ENCODE results near the gene BEAN1. TPM values are rescaled to one million over a fixed set of nuclear protein-coding genes. Genes with fewer than 3 reads are reported as not detected.

Gene BEAN1
- total RNA-seq, 4 donors from 2014 or later = 0.40 TPM; not detected in 3

DNA sequence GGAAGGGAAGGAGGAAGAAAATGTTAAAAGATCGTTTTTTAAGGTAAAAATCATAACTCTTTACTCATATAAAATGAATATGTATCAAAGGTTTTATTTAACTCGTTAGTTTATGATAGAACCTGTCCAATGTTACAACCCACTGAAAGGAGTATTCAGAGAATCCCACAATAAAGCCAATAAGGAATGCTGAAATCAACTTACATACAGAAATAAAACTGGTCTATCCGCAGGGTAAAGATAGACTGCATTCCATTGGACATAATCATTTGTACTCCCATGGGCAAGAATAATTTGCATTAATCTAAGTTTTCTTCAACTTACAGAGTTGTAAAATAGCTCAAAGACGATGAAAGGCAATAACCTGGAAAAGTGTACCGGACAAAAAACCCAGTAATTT, 17.9 kb upstream of the BEAN1 start:
- Histone ChIP-seq H3K4me1 (peaks cover 3 to 22% (median 7%) of the 10 kb centered on the region in 4 donors), H3K9me3 (no peaks in the 10 kb centered on the region), H3K27ac (peak overlapping the region in 1 of 4 donors; percentile 71), H3K27me3 (peaks cover 8% of the 10 kb centered on the region), H3K4me3 (no peak overlapping the region), H3K36me3 (no peaks in the 10 kb centered on the region)
- 78 to 86% methylated on average over 5 of the region's 5 CpGs for WGBS, 2 donors (ENCODE audit: low coverage in 1 of 2)
- DNase-seq = no peak
- intact Hi-C loops (cut with DNase I; ENCODE audit: low total_unique reads) = loop anchor here (5.0 to 10.0 kb wide), 2 partner anchors 78 to 196 kb away; partner anchors contain the start of gene CMTM3
- in situ Hi-C loops (cut with MboI; ENCODE audit: low pct_ligation_motif_present in 1 of 4, low pct_unique_long_range_greater_than_20kb in 1 of 4, low sequenced_read_pairs in 3 of 4) = loop anchor here (5.0 to 25.0 kb wide), 7 partner anchors 68 to 453 kb away; partner anchors contain the start of genes CMTM3 (in 2 of the 4) and CMTM2 (in 1 of the 4)
- TF ChIP-seq EP300 (IDR thresholded peaks at IDR 0.05; ENCODE audit: low read depth) = no peak
- no peak for TF ChIP-seq POLR2AphosphoS5 (IDR thresholded peaks at IDR 0.05)
- TF ChIP-seq POLR2A (IDR thresholded peaks at IDR 0.05) = no peak
- TF ChIP-seq, protein P1, sequence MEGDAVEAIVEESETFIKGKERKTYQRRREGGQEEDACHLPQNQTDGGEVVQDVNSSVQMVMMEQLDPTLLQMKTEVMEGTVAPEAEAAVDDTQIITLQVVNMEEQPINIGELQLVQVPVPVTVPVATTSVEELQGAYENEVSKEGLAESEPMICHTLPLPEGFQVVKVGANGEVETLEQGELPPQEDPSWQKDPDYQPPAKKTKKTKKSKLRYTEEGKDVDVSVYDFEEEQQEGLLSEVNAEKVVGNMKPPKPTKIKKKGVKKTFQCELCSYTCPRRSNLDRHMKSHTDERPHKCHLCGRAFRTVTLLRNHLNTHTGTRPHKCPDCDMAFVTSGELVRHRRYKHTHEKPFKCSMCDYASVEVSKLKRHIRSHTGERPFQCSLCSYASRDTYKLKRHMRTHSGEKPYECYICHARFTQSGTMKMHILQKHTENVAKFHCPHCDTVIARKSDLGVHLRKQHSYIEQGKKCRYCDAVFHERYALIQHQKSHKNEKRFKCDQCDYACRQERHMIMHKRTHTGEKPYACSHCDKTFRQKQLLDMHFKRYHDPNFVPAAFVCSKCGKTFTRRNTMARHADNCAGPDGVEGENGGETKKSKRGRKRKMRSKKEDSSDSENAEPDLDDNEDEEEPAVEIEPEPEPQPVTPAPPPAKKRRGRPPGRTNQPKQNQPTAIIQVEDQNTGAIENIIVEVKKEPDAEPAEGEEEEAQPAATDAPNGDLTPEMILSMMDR (IDR thresholded peaks at IDR 0.05) = no peak

DNA sequence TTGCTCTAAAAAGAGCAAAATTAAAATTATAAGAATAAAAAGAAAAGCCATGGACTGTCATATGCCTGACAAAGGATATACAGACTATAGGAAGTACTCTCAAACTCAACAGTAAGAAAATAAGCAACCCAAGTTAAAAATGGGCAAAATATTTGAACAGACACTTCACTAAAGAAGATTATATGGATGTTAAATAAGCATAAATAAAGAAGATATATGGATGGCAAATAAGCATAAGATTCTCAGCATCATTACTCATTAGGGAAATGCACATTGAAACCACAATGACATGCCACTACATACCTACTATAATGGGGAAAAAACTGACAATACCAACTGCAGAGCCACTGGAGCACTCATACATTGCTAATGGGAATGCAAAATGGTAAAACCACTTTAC, 14.9 kb upstream of the BEAN1 start:
- Histone ChIP-seq H3K4me1 (peaks cover 0 to 15% (median 2%) of the 10 kb centered on the region in 4 donors), H3K27me3 (no peaks in the 10 kb centered on the region), H3K4me3 (no peak overlapping the region), H3K27ac (no peak overlapping the region), H3K9me3 (no peaks in the 10 kb centered on the region), H3K36me3 (no peaks in the 10 kb centered on the region)
- in situ Hi-C loops (cut with MboI; ENCODE audit: low pct_ligation_motif_present in 1 of 4, low pct_unique_long_range_greater_than_20kb in 1 of 4, low sequenced_read_pairs in 3 of 4) (loop anchor here (10.0 to 25.0 kb wide), 4 partner anchors 173 to 450 kb away; partner anchors contain the start of genes CMTM2 (in 1 of the 4) and CMTM3 (in 1 of the 4)), intact Hi-C loops (cut with DNase I; ENCODE audit: low total_unique reads) (no loop called here)
- DNase-seq = no peak
- no peak for TF ChIP-seq EP300 (IDR thresholded peaks at IDR 0.05; ENCODE audit: low read depth)
- TF ChIP-seq, protein P1 (IDR thresholded peaks at IDR 0.05) = no peak
- TF ChIP-seq POLR2A (IDR thresholded peaks at IDR 0.05) = no peak
- TF ChIP-seq POLR2AphosphoS5 (IDR thresholded peaks at IDR 0.05) = no peak

DNA sequence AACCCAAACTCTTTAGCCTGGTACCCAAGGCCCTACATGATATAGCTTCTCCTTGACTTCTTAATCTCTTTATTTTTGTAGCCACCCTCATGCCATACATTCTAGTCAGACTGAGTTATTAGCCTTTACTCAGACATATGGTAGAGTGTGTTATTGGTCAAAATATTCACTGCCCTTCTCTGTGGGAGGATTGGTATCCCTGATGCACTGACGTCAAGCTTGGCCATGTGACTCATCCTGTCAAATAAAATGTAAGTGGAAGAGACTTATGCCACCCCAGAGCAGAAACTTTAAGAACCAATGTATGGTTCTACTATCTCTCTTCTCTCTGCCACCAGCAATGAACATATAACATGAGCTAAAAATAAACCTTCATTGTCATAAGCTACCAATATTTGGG, 12.2 kb upstream of the BEAN1 start:
- no peak for DNase-seq
- Histone ChIP-seq H3K27ac (no peak overlapping the region), H3K27me3 (no peaks in the 10 kb centered on the region), H3K9me3 (no peaks in the 10 kb centered on the region), H3K4me3 (no peak overlapping the region), H3K36me3 (no peaks in the 10 kb centered on the region), H3K4me1 (no peaks in the 10 kb centered on the region)
- intact Hi-C loops (cut with DNase I; ENCODE audit: low total_unique reads) = no loop called here
- in situ Hi-C loops (cut with MboI; ENCODE audit: low pct_ligation_motif_present in 1 of 4, low pct_unique_long_range_greater_than_20kb in 1 of 4, low sequenced_read_pairs in 3 of 4) = loop anchor here (10.0 to 25.0 kb wide), 4 partner anchors 170 to 447 kb away; partner anchors contain the start of genes CMTM2 (in 1 of the 4) and CMTM3 (in 1 of the 4)
- TF ChIP-seq POLR2A (IDR thresholded peaks at IDR 0.05) (no peak), POLR2AphosphoS5 (IDR thresholded peaks at IDR 0.05) (no peak), EP300 (IDR thresholded peaks at IDR 0.05; ENCODE audit: low read depth) (no peak)
- TF ChIP-seq, protein P1 (IDR thresholded peaks at IDR 0.05) = no peak
- WGBS, 2 donors (ENCODE audit: low coverage in 1 of 2) = 40 to 57% methylated on average over 1 of the region's 1 CpG

DNA sequence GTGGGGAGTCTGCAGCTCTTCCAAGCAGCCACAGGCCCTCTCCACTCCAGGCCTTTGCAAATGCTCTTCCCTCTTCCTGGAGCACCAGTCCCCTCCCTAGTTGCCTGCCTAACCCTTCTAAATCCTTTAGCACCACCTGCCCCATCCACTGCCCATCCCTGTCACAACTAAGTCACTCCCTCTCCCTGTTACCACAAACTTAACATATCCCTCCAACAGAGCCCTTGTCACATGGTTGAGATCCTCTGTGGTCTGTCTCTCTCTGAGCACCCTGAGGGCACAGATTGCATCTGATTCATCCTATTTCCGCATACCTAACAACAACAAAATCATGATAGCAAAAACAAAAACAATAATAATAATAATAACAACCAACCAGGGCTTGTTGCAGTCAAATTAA, 11.0 kb upstream of the BEAN1 start:
- in situ Hi-C loops (cut with MboI; ENCODE audit: low pct_ligation_motif_present in 1 of 4, low pct_unique_long_range_greater_than_20kb in 1 of 4, low sequenced_read_pairs in 3 of 4) (loop anchor here (10.0 to 25.0 kb wide), 4 partner anchors 169 to 446 kb away; partner anchors contain the start of genes CMTM2 (in 1 of the 4) and CMTM3 (in 1 of the 4)), intact Hi-C loops (cut with DNase I; ENCODE audit: low total_unique reads) (no loop called here)

More for the DNA sequence above, 11.0 kb upstream of the BEAN1 start:
- no peak for DNase-seq
- Histone ChIP-seq H3K9me3 (no peaks in the 10 kb centered on the region), H3K27me3 (no peaks in the 10 kb centered on the region), H3K4me1 (no peaks in the 10 kb centered on the region), H3K27ac (no peak overlapping the region), H3K4me3 (no peak overlapping the region), H3K36me3 (no peaks in the 10 kb centered on the region)
- TF ChIP-seq POLR2A (IDR thresholded peaks at IDR 0.05) (no peak), EP300 (IDR thresholded peaks at IDR 0.05; ENCODE audit: low read depth) (no peak), POLR2AphosphoS5 (IDR thresholded peaks at IDR 0.05) (no peak)
- TF ChIP-seq, protein P1 (IDR thresholded peaks at IDR 0.05) = no peak
- 95 to 100% methylated on average over 1 of the region's 1 CpG for WGBS, 2 donors (ENCODE audit: low coverage in 1 of 2)

Data from transverse colon (tissue), 4 donors.